ENCODE measurements around the gene SYT1.

- TF ChIP-seq CTCF (IDR thresholded peaks at IDR 0.05) (no peak), EZH2 (IDR thresholded peaks at IDR 0.05; ENCODE audit: borderline replicate concordance, insufficient read depth, low read depth, low read length, poor library complexity, severe bottlenecking) (no peak)
These were observed 403.0 kb downstream of the SYT1 start for GRCh38 chr12:79267580-79267979.

Measured in B cell (primary cell).